Spleen (tissue), 7 donors: ENCODE results near the gene PSMB7.

ENCODE experiments used
- CTCF ChIP-seq, 11 experiments: fragments of 200-600 bp in 7 of 11; fragments of 450-650 bp in 4 of 11; sonication (generic) in 4 of 11; IDR thresholded peaks in 8 of 11; conservative IDR thresholded peaks in 3 of 11; 1 replicate in 7 of 11; 2 replicates in 4 of 11; pipeline versions ENCODE4 v1.4.0 to v1.8.0; 2016 to 2021; ENCODE audit warnings: antibody characterized with exemption in 11 of 11, inconsistent platforms in 4 of 11, mild to moderate bottlenecking in 1 of 11
- POLR2AphosphoS5 ChIP-seq, 3 donors: sonication (generic); formaldehyde crosslinking; IDR thresholded peaks; one replicate each; pipeline ENCODE4 v1.5.1; 2017; ENCODE audit warnings: antibody characterized with exemption in 3 of 3
- donor health status: DM: no; HTN: no; CAD: no; lungs with moderate emphysema.
- donor health status: DM: no; HTN: no; CAD: no.
- donor health status: DM: no; HTN: no; CAD: no.

GRCh38 chr9:124344291-124345050 is 70.8 kb downstream of the PSMB7 start:
- TF ChIP-seq CTCF (IDR thresholded peaks at IDR 0.05 in 8 of 11, conservative IDR thresholded peaks at IDR 0.05 in 3 of 11) (no peak), POLR2AphosphoS5 (IDR thresholded peaks at IDR 0.05) (peak in 1 of 3 donors; percentile 60)
